IMR-90 (cell line): ENCODE measurements around the gene HIPK1. TPM values are rescaled to one million over a fixed set of nuclear protein-coding genes. Genes with fewer than 3 reads are reported as not detected.

Experiments used
- ATAC-seq: fragments of 200-7000 bp; cut with Tn5 transposase; 2 replicates; pipeline ENCODE4 v1.9.1; 2020; ENCODE audit warnings: low read depth, mild to moderate bottlenecking, moderate library complexity
- BruUV-seq: library from RNA; stranded (reverse); fragments of 400-500 nt; replicated peaks from 2 replicates; lab custom pipeline; 2021; lab: Mats Ljungman, UMichigan
- CTCF ChIA-PET: fragments of 300-600 bp; formaldehyde crosslinking; extraction: SDS; loops from one replicate; lab custom pipeline; 2021; ENCODE audit warnings: antibody characterized with exemption; lab: Yijun Ruan, JAX
- POLR2A ChIA-PET: fragments of 300-600 bp; sonication (Branson Sonifier 250); formaldehyde crosslinking; loops from one replicate; lab custom pipeline; 2022; ENCODE audit warnings: antibody characterized with exemption; ENCODE audit not compliant: unreplicated experiment; lab: Charles Lee
- DNase-seq: peaks from one replicate; pipeline ENCODE4 v3.0.0; 2013
- H2AFZ ChIP-seq: replicated peaks from 2 replicates; pipeline ENCODE3; 2013; ENCODE audit warnings: low read length, mild to moderate bottlenecking; ENCODE audit not compliant: poor library complexity
- H2AK5ac ChIP-seq: 2 replicates; pipeline ENCODE4 v1.6.1; 2013; ENCODE audit warnings: low read depth, low read length, inconsistent platforms
- H2AK9ac ChIP-seq: replicated peaks from 2 replicates; pipeline ENCODE3; 2013; ENCODE audit warnings: mild to moderate bottlenecking, low read depth, low read length, moderate library complexity; ENCODE audit not compliant: poor library complexity
- H2BK120ac ChIP-seq: 2 replicates; pipeline ENCODE4 v1.6.1; 2013; ENCODE audit warnings: low read depth, low read length, inconsistent platforms
- H2BK15ac ChIP-seq: 3 replicates; pipeline ENCODE4 v1.6.1; 2013; ENCODE audit warnings: low read depth, low read length, inconsistent platforms
- H2BK20ac ChIP-seq: 2 replicates; pipeline ENCODE4 v1.6.1; 2013; ENCODE audit warnings: low read depth, mild to moderate bottlenecking, inconsistent platforms, low read length, moderate library complexity
- H2BK5ac ChIP-seq: 2 replicates; pipeline ENCODE4 v1.6.1; 2013; ENCODE audit warnings: mild to moderate bottlenecking, low read depth, low read length, inconsistent platforms; ENCODE audit not compliant: poor library complexity, severe bottlenecking
- H3K14ac ChIP-seq: replicated peaks from 2 replicates; pipeline ENCODE4 v1.6.1; 2013; ENCODE audit warnings: low read depth, low read length, inconsistent platforms
- H3K18ac ChIP-seq: 2 replicates; pipeline ENCODE4 v1.6.1; 2013; ENCODE audit warnings: low read depth, low read length, control low read depth
- H3K23ac ChIP-seq: 2 replicates; pipeline ENCODE4 v1.6.1; 2013; ENCODE audit warnings: low read depth, low read length, inconsistent platforms
- H3K27ac ChIP-seq: 2 replicates; pipeline ENCODE4 v1.5.1; 2013; ENCODE audit warnings: mild to moderate bottlenecking, control low read depth, low read length; ENCODE audit not compliant: insufficient read depth
- H3K27me3 ChIP-seq: 2 replicates; pipeline ENCODE4 v1.6.1; 2013; ENCODE audit warnings: low read length; ENCODE audit not compliant: control insufficient read depth, insufficient read depth
- H3K36me3 ChIP-seq: 2 replicates; pipeline ENCODE4 v1.6.1; 2013; ENCODE audit warnings: low read length, mixed read lengths; ENCODE audit not compliant: control insufficient read depth, insufficient read depth
- H3K4ac ChIP-seq: 2 replicates; pipeline ENCODE4 v1.6.1; 2013; ENCODE audit warnings: low read depth, low read length, inconsistent platforms
- H3K4me1 ChIP-seq: 2 replicates; pipeline ENCODE4 v1.6.1; 2013; ENCODE audit warnings: low read length, mixed read lengths; ENCODE audit not compliant: control insufficient read depth, insufficient read depth
- H3K4me2 ChIP-seq: 2 replicates; pipeline ENCODE4 v1.6.1; 2013; ENCODE audit warnings: low read depth, mild to moderate bottlenecking, control low read depth, low read length, moderate library complexity
- H3K4me3 ChIP-seq: 2 replicates; pipeline ENCODE4 v1.5.1; 2013; ENCODE audit warnings: low read depth, mild to moderate bottlenecking, control low read depth, low read length, moderate library complexity; ENCODE audit not compliant: insufficient read depth
- H3K56ac ChIP-seq: 2 replicates; pipeline ENCODE4 v1.6.1; 2013; ENCODE audit warnings: low read length, inconsistent platforms; ENCODE audit not compliant: insufficient read depth; ENCODE audit errors: extremely low read depth
- H3K79me1 ChIP-seq, 2 experiments: 2 replicates each; pipeline ENCODE4 v1.6.1; 2013; ENCODE audit warnings: low read length in 2 of 2, inconsistent platforms in 1 of 2, low read depth in 1 of 2
- H3K9ac ChIP-seq: 2 replicates; pipeline ENCODE4 v1.6.1; 2013; ENCODE audit warnings: low read depth, low read length, control low read depth
- H3K9me1 ChIP-seq: 2 replicates; pipeline ENCODE4 v1.6.1; 2013; ENCODE audit warnings: low read length, inconsistent platforms; ENCODE audit not compliant: insufficient read depth
- H3K9me3 ChIP-seq: 2 replicates; pipeline ENCODE4 v1.6.1; 2013; ENCODE audit warnings: low read length; ENCODE audit not compliant: control insufficient read depth, insufficient read depth
- H4K20me1 ChIP-seq: 2 replicates; pipeline ENCODE4 v1.6.1; 2013; ENCODE audit warnings: low read length, inconsistent platforms; ENCODE audit not compliant: insufficient read depth
- H4K5ac ChIP-seq: 2 replicates; pipeline ENCODE4 v1.6.1; 2013; ENCODE audit warnings: mild to moderate bottlenecking, low read depth, low read length, control low read depth
- H4K8ac ChIP-seq, 2 experiments: 2 replicates each; pipeline ENCODE4 v1.6.1; 2013; ENCODE audit warnings: low read depth in 2 of 2, low read length in 2 of 2, control low read depth in 1 of 2, inconsistent platforms in 1 of 2
- H4K91ac ChIP-seq: 2 replicates; pipeline ENCODE4 v1.6.1; 2013; ENCODE audit warnings: low read depth, low read length, inconsistent platforms; ENCODE audit not compliant: insufficient read depth
- BHLHE40 ChIP-seq: fragments of 150-350 bp; IDR thresholded peaks from 2 replicates; pipeline ENCODE4 v1.6.1; 2016; ENCODE audit warnings: mild to moderate bottlenecking, low read depth, low read length
- CHD1 ChIP-seq: IDR thresholded peaks from 2 replicates; pipeline ENCODE4 v1.6.1; 2012; ENCODE audit warnings: low read depth, low read length, improper control_type of control experiment
- CTCF ChIP-seq: conservative IDR thresholded peaks from 2 replicates; pipeline ENCODE4 v1.5.1; 2012; ENCODE audit warnings: mild to moderate bottlenecking, low read depth, low read length, improper control_type of control experiment
- ELK1 ChIP-seq: fragments of 150-350 bp; IDR thresholded peaks from 2 replicates; pipeline ENCODE4 v1.6.1; 2016; ENCODE audit warnings: low read depth, mild to moderate bottlenecking, low read length, moderate library complexity, borderline replicate concordance
- FOS ChIP-seq: fragments of 150-350 bp; IDR thresholded peaks from 2 replicates; pipeline ENCODE4 v1.6.1; 2016; ENCODE audit warnings: low read depth, low read length
- MAFK ChIP-seq: IDR thresholded peaks from 2 replicates; pipeline ENCODE4 v1.6.1; 2012; ENCODE audit warnings: low read depth, low read length, improper control_type of control experiment
- MAZ ChIP-seq: IDR thresholded peaks from 2 replicates; pipeline ENCODE4 v1.6.1; 2012; ENCODE audit warnings: low read depth, mild to moderate bottlenecking, low read length, improper control_type of control experiment, moderate library complexity, borderline replicate concordance
- MXI1 ChIP-seq: IDR thresholded peaks from 2 replicates; pipeline ENCODE4 v1.6.1; 2012; ENCODE audit warnings: low read depth, mild to moderate bottlenecking, low read length, moderate library complexity, borderline replicate concordance
- POLR2A ChIP-seq: IDR thresholded peaks from 2 replicates; pipeline ENCODE4 v1.6.1; 2012; ENCODE audit warnings: mild to moderate bottlenecking, low read depth, low read length
- RAD21 ChIP-seq: IDR thresholded peaks from 2 replicates; pipeline ENCODE4 v1.6.1; 2012; ENCODE audit warnings: low read length, improper control_type of control experiment
- RCOR1 ChIP-seq: IDR thresholded peaks from 2 replicates; pipeline ENCODE4 v1.6.1; 2012; ENCODE audit warnings: mild to moderate bottlenecking, low read length, improper control_type of control experiment; ENCODE audit not compliant: insufficient replicate concordance
- SMC3 ChIP-seq: fragments of 150-350 bp; IDR thresholded peaks from 2 replicates; pipeline ENCODE4 v1.6.1; 2016; ENCODE audit warnings: low read depth, mild to moderate bottlenecking, antibody characterized with exemption, low read length, moderate library complexity
- USF2 ChIP-seq: fragments of 150-350 bp; IDR thresholded peaks from 2 replicates; pipeline ENCODE4 v1.6.1; 2017; ENCODE audit warnings: mild to moderate bottlenecking, antibody characterized with exemption, low read length, low read depth
- dilution Hi-C: fragments of 300-500 bp; cut with HindIII; formaldehyde crosslinking; loops from one replicate; pipeline ENCODE4 v1.14.3; 2018; ENCODE audit warnings: low sequenced_read_pairs; ENCODE audit not compliant: unreplicated experiment
- in situ Hi-C: fragments of 300-500 bp; cut with MboI; formaldehyde crosslinking; loops from 3 replicates; pipeline ENCODE4 v1.14.3; 2019; ENCODE audit warnings: low sequenced_read_pairs, inconsistent platforms, mixed read lengths
- intact Hi-C: fragments of 100-400 bp; cut with micrococcal nuclease; formaldehyde crosslinking; loops from 2 replicates; pipeline ENCODE4 v1.10.0; 2022
- polyA plus RNA-seq, 3 experiments: library from polyadenylated mRNA; depleted of rRNA; stranded (reverse); fragments of >200 nt; gene quantifications; 2 replicates each; pipeline ENCODE4 v1.2.3, GENCODE V29; 2012; ENCODE audit warnings: low replicate concordance in 1 of 3
- total RNA-seq: library from RNA; depleted of rRNA; stranded (reverse); fragments of >200 nt; gene quantifications from 2 replicates; pipeline ENCODE4 v1.2.3, GENCODE V29; 2012

Gene HIPK1
- total and polyA plus RNA-seq, 2 of the 4 experiments (the other 2 are of a cell fraction): 15.3 to 33.9 TPM

GRCh38 chr1:114000406-114000805 is 71.3 kb downstream of the HIPK1 start:
- Histone ChIP-seq H2BK15ac (no peak overlapping the region), H2BK5ac (no peak overlapping the region), H3K27ac (no peak overlapping the region), H2AK5ac (no peak overlapping the region), H3K9me3 (peaks cover 4% of the 10 kb centered on the region; the same call in 1 of the 2 replicates), H3K4me1 (peaks cover 4% of the 10 kb centered on the region; the same call in 1 of the 2 replicates), H3K79me1 (no peaks in the 10 kb centered on the region), H3K18ac (no peak overlapping the region), H2AK9ac (no peak overlapping the region), H3K4me3 (no peak overlapping the region), H3K56ac (no peak overlapping the region), H4K91ac (no peak overlapping the region), H3K27me3 (peaks cover 7% of the 10 kb centered on the region), H3K14ac (no peak overlapping the region), H2BK20ac (no peak overlapping the region), H4K8ac (no peak overlapping the region), H3K9ac (no peak overlapping the region), H2BK120ac (no peak overlapping the region), H3K23ac (no peak overlapping the region), H3K36me3 (no peaks in the 10 kb centered on the region), H4K5ac (no peak overlapping the region), H4K20me1 (no peaks in the 10 kb centered on the region), H3K9me1 (no peaks in the 10 kb centered on the region), H3K4ac (no peak overlapping the region), H2AFZ (no peak overlapping the region), H3K4me2 (no peak overlapping the region)
- ATAC-seq: no peak
- CTCF ChIA-PET: no interaction called here
- dilution Hi-C loops (no loop called here), in situ Hi-C loops (no loop called here), intact Hi-C loops (no loop called here)
- POLR2A ChIA-PET: no interaction called here
- TF ChIP-seq FOS (no peak), CHD1 (no peak), ELK1 (no peak), RAD21 (no peak), RCOR1 (no peak), MAZ (no peak), MXI1 (no peak), CTCF (no peak), POLR2A (no peak), MAFK (no peak), BHLHE40 (no peak), SMC3 (no peak), USF2 (no peak)
- no peak for DNase-seq
- no TSS peak for BruUV-seq
